Chondrocyte (in vitro differentiated cells): ENCODE results near the gene ZBED4. TPM values are rescaled to one million over a fixed set of nuclear protein-coding genes. Genes with fewer than 3 reads are reported as not detected.

ENCODE experiments used
- DNase-seq: peaks from one replicate; pipeline ENCODE4 v3.0.0; 2021; ENCODE audit warnings: mixed read lengths, low spot score
- H3K27ac Mint-ChIP-seq: one replicate; pipeline ENCODE4 v1.8.0; 2021; ENCODE audit warnings: mild to moderate bottlenecking, moderate library complexity, mixed read lengths; ENCODE audit not compliant: unreplicated experiment
- H3K27me3 Mint-ChIP-seq: 2 replicates; pipeline ENCODE4 v1.8.0; 2021; ENCODE audit warnings: low read depth, mixed read lengths
- H3K36me3 Mint-ChIP-seq: 2 replicates; pipeline ENCODE4 v1.8.0; 2021; ENCODE audit warnings: low read depth, mixed read lengths
- H3K4me1 Mint-ChIP-seq: 2 replicates; pipeline ENCODE4 v1.8.0; 2021; ENCODE audit warnings: low read depth, mild to moderate bottlenecking, mixed read lengths
- H3K4me3 Mint-ChIP-seq: one replicate; pipeline ENCODE4 v1.8.0; 2021; ENCODE audit warnings: mild to moderate bottlenecking, moderate library complexity, mixed read lengths; ENCODE audit not compliant: unreplicated experiment
- H3K9me3 Mint-ChIP-seq: 2 replicates; pipeline ENCODE4 v1.8.0; 2021; ENCODE audit warnings: low read depth, mixed read lengths
- total RNA-seq: library from RNA; stranded (reverse); gene quantifications from 3 replicates; pipeline ENCODE4 v1.2.1, GENCODE V29; 2021
- TF ChIP-seq, protein P1 (sequence below): fragments of 200-600 bp; sonication (generic); IDR thresholded peaks from 2 replicates; pipeline ENCODE4 v1.5.0; 2021; ENCODE audit warnings: antibody characterized with exemption, mild to moderate bottlenecking, moderate library complexity

ZBED4 gene
- total RNA-seq, 1 donor from 2014 or later: 17.6 TPM

DNA sequence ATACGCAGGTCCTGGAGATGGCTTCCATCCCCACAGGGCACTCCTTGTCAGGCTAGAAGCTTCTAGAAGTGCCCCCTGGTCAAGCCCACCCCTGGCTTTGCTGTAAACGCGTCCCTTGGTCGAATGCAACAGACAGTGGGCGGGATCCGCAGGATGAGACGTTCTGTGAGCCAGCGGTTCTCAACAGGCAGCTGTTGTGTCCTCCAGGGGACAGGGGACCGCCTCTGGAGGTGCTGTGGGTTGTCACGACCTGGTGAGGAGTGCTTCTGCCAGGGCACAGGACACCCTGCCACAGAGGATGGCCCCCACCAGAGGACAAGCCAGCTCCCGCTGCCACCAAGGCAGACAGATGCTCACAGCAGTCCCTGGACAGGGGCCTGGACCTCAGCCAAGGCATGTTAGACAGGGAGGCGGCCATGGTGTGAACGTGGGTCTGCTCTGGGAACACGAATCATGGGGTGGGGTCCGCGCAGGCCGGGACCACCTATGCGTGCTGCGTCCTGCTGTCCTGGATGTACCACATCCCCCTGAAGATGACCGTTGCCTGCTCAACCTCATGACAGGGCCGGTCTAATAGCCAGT is 76.4 kb downstream of the ZBED4 start:
- no peaks in the 10 kb centered on the region for H3K27me3 Mint-ChIP-seq
- TF ChIP-seq, protein P1, sequence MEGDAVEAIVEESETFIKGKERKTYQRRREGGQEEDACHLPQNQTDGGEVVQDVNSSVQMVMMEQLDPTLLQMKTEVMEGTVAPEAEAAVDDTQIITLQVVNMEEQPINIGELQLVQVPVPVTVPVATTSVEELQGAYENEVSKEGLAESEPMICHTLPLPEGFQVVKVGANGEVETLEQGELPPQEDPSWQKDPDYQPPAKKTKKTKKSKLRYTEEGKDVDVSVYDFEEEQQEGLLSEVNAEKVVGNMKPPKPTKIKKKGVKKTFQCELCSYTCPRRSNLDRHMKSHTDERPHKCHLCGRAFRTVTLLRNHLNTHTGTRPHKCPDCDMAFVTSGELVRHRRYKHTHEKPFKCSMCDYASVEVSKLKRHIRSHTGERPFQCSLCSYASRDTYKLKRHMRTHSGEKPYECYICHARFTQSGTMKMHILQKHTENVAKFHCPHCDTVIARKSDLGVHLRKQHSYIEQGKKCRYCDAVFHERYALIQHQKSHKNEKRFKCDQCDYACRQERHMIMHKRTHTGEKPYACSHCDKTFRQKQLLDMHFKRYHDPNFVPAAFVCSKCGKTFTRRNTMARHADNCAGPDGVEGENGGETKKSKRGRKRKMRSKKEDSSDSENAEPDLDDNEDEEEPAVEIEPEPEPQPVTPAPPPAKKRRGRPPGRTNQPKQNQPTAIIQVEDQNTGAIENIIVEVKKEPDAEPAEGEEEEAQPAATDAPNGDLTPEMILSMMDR: no peak
- peaks cover 7% of the 10 kb centered on the region for H3K36me3 Mint-ChIP-seq
- H3K4me3 Mint-ChIP-seq: no peak overlapping the region
- H3K4me1 Mint-ChIP-seq: peaks cover 12% of the 10 kb centered on the region
- H3K9me3 Mint-ChIP-seq: no peaks in the 10 kb centered on the region
- DNase-seq: no peak
- H3K27ac Mint-ChIP-seq: no peak overlapping the region

DNA sequence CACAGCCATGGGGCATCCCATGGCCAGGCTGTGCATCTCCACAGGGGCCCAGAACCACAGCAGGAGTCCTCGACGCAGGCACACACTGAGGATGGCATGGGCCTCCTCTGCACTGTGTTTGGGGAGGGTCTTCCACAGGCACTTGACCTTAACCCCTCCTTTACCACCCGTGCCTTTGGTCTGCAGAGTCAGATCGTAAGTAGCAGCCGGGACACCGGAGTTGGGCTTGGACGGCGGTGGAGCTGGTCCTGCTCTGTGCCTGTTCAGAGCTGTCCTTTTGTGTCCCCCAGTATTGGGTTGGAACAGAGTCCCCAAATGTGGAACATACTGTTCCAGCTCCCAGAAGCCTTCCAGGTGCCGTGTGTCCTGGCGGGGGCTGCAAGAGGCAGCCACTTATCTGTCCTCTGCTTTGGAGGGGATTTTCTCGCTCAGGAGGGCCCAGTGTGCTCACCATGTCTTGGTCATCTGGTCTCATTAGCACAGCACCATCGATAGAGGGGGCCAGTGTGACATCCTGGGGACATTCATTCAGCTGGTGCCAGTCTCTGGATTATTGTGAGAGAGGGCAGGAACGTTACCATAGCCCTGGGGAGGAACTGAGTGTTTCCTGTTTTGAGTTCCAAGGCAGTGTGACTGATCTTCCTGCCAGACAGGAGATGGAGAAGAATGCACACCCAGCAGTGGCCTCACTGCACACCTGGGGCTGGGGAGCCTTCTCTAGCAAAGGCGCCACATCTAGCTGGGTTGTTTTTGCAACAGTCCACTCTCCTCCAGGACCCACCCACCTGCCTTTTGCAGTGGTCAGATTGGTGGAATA is 77.2 kb downstream of the ZBED4 start:
- Mint-ChIP-seq H3K27me3 (no peaks in the 10 kb centered on the region), H3K4me3 (no peak overlapping the region)

DNA sequence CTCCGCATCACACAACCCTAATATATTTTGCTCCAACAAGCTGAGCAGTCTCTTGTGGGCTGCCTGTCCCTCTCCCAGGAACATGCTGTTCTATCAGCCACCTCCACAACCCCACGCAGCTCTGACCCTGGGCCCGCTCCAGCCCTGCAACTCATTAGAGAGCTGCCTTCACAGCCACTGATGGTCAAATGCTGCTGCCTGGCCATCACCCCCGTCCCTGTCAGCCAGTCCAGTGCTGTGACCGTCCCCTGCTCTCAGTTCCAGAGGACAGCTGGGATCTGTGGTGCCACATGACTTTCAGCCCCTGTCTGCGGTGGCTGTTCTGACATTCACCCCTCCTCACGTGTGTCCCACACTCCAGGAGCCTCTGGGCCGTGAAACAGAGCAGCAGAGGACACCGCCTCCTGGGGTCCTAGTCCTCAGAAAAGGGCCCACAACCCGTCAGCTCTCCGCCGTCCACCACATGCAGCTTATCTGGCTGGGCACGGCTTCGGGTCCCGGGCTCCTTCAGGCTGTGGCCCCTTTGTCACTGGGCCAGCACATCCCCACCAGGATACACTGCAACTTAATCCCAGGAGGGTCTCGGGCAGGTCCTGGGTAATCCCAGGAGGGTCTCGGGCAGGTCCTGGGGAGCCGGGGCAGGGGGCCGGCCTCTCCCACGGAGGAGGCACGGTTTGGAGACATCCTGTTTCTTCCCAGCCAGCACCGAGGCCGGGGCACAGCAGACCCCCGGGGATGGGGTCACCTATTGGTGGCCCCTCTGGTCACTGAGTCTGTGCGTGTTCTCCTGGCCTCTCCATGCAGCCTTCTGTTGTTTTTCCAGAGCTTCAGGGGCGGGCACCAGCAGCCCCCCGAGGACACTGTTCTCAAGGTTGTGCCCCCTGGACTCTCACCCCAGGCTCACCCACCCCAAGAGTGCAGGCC is 79.9 kb downstream of the ZBED4 start:
- peaks cover 28% of the 10 kb centered on the region for H3K4me1 Mint-ChIP-seq
- H3K27ac Mint-ChIP-seq: peak overlapping the region; percentile 43
- H3K9me3 Mint-ChIP-seq: no peaks in the 10 kb centered on the region
- no peak for DNase-seq
- TF ChIP-seq, protein P1: no peak
- H3K27me3 Mint-ChIP-seq: no peaks in the 10 kb centered on the region
- no peaks in the 10 kb centered on the region for H3K36me3 Mint-ChIP-seq
- H3K4me3 Mint-ChIP-seq: no peak overlapping the region

More for the DNA sequence above, 77.2 kb downstream of the ZBED4 start:
- Mint-ChIP-seq H3K27ac (no peak overlapping the region), H3K4me1 (peaks cover 12% of the 10 kb centered on the region), H3K36me3 (peaks cover 2% of the 10 kb centered on the region), H3K9me3 (no peaks in the 10 kb centered on the region)
- TF ChIP-seq, protein P1: peak; percentile 78
- no peak for DNase-seq

DNA sequence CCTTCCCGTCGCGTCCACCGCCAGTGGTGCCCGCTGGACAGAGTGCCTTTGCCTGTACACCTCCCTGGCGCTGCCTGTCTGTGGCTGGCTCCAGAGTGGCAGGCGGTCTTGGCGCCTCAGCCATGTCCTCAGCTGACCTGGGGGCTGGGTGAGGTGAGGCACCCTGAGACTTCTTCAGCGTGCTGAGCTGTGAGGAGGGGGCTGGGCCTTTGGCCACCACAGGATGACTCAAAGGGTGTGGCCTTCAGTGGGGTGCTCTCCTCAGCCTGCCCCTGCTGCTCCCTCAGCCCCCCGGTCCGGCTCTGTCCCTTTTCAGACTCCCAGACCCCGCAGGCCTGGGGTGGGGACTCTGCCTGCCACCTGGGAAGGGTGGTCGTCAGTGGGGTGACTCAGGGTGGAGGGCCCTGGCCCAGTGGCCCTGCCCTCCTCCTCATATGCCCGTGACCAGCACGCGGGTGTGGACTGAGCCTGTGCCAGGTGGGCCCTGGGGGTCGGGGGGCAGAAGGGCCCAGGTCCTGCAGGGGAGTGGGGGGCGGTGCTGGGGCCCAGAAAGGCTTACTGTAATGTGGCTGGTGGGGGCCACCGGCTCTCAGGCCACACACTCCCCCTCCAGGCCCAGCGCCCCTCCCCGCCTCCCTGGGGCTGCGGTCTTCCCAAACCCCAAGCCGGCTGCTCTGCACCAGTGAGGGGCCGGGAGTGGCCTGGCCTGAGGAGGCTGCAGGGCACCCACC is 80.7 kb downstream of the ZBED4 start:
- Mint-ChIP-seq H3K27me3 (no peaks in the 10 kb centered on the region), H3K36me3 (no peaks in the 10 kb centered on the region), H3K9me3 (no peaks in the 10 kb centered on the region), H3K27ac (no peak overlapping the region), H3K4me1 (peaks cover 28% of the 10 kb centered on the region), H3K4me3 (no peak overlapping the region)
- TF ChIP-seq, protein P1: no peak
- no peak for DNase-seq
